ENCODE measurements around the gene KCNH2.

Gene KCNH2

GRCh38 chr7:150908173-150908572 lies 69.9 kb downstream of the KCNH2 start:
- no peak overlapping the region for H3K4me3 ChIP-seq (replicated peaks; ENCODE audit: low read depth, low read length)
- TF ChIP-seq CTCF (IDR thresholded peaks at IDR 0.05; ENCODE audit: low read depth, low read length, missing control alignments): no peak
- DNase-seq (ENCODE audit: extremely low read depth, low read depth): no peak

- no peak for TF ChIP-seq CTCF (IDR thresholded peaks at IDR 0.05; ENCODE audit: low read depth, low read length, missing control alignments)
- H3K4me3 ChIP-seq (replicated peaks; ENCODE audit: low read depth, low read length): no peak overlapping the region
- DNase-seq (ENCODE audit: extremely low read depth, low read depth): no peak
These were observed 73.9 kb downstream of the KCNH2 start for GRCh38 chr7:150904011-150904909.

GRCh38 chr7:150903606-150904005 lies 74.5 kb downstream of the KCNH2 start:
- no peak overlapping the region for H3K4me3 ChIP-seq (replicated peaks; ENCODE audit: low read depth, low read length)
- no peak for DNase-seq (ENCODE audit: extremely low read depth, low read depth)
- no peak for TF ChIP-seq CTCF (IDR thresholded peaks at IDR 0.05; ENCODE audit: low read depth, low read length, missing control alignments)

- DNase-seq (ENCODE audit: extremely low read depth, low read depth): no peak
- H3K4me3 ChIP-seq (replicated peaks; ENCODE audit: low read depth, low read length): no peak overlapping the region
- TF ChIP-seq CTCF (IDR thresholded peaks at IDR 0.05; ENCODE audit: low read depth, low read length, missing control alignments): no peak
These were observed 75.8 kb downstream of the KCNH2 start for GRCh38 chr7:150902078-150903033.

- no peak overlapping the region for H3K4me3 ChIP-seq (replicated peaks; ENCODE audit: low read depth, low read length)
- no peak for TF ChIP-seq CTCF (IDR thresholded peaks at IDR 0.05; ENCODE audit: low read depth, low read length, missing control alignments)
- DNase-seq (ENCODE audit: extremely low read depth, low read depth): no peak
These were observed 76.7 kb downstream of the KCNH2 start for GRCh38 chr7:150901160-150902035.

- H3K4me3 ChIP-seq (replicated peaks; ENCODE audit: low read depth, low read length): no peak overlapping the region
- no peak for TF ChIP-seq CTCF (IDR thresholded peaks at IDR 0.05; ENCODE audit: low read depth, low read length, missing control alignments)
- no peak for DNase-seq (ENCODE audit: extremely low read depth, low read depth)
These were observed 77.4 kb downstream of the KCNH2 start for GRCh38 chr7:150900675-150901074.

Data from HFF-Myc (cell line).